Stimulated activated CD4-positive, alpha-beta T cell treated with anti-CD3 and anti-CD28 coated beads, TNF-alpha, amount 100 ng/mL, for 1 hour (primary cell): Measurements from ENCODE around the gene GUK1.
A peak's percentile ranks its signal among the peaks of the same experiment; 100 is the strongest.

Experiments
- DNase-seq, 3 donors: peaks; one replicate each; pipeline ENCODE4 v3.0.0-alpha.2; 2020; ENCODE audit warnings: low read depth in 3 of 3, low spot score in 1 of 3

The GUK1 gene, protein sequence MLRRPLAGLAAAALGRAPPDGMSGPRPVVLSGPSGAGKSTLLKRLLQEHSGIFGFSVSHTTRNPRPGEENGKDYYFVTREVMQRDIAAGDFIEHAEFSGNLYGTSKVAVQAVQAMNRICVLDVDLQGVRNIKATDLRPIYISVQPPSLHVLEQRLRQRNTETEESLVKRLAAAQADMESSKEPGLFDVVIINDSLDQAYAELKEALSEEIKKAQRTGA

DNA sequence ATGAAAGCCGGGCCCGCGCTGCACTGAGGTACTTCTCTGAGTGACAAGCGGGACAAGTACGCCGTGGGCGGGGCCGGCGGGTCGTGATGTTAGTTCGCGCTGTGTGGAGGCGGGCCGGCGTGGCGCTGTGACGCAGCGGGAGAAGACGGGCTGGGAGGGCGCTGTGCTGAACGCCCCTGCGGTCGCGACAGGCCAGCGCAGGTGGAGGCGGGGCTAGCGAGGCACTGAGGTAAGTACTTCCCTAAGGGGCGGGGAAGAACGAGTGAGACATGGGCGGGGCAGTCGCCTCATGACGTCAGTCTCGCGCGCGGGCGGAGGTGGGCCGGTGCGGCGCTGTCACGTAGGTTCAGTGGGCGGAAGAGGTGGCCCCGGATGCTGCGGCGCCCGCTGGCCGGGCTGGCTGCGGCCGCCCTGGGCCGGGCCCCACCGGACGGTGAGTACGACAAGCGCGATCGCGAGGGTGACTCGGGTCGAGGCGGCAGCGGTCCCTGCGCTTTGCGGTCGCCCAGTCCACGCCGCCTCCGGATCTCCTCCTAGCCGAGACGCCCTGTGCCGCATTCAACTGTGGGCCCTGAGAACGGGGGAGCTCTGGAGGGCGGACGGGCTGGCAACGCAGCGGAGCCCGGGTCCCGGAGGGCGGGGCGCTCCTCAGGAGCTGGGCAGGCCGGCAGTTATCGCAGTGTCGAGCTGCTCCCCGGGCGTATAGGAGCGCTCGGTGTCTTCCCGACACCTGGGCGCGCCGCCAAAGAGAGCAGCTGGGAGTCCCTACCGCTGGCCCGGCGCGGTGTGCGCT, at the start of gene GUK1:
Gene GUK1, plus strand, starts transcription at position 349 of the 793 bp plus-strand sequence. Its CDS starts 24 bp downstream, at position 373.
- DNase-seq: peak; percentile 100

DNA sequence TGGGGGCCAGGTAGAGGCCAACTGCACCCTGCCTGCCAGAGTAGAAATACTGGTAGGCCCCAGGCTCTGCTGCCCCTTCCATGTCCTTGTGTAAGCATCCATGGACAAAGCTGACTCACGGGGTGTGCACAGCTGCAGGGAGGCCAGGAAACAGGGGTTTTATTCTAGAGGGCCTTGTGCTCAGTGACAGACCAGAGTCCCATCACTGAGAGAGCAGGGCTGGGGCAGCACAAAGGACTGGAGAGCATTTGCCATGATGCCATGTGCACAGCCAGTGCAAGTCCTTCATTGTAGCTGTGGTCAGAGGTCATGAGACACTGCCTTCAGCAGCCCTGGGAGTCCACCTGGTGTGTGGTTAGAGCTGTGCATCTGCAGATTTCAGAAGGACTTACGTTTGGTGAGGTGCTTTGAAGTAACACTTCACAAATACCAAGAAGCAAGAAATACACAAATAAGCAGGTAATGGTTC, 49.4 kb upstream of the GUK1 start:
- no peak for DNase-seq

DNA sequence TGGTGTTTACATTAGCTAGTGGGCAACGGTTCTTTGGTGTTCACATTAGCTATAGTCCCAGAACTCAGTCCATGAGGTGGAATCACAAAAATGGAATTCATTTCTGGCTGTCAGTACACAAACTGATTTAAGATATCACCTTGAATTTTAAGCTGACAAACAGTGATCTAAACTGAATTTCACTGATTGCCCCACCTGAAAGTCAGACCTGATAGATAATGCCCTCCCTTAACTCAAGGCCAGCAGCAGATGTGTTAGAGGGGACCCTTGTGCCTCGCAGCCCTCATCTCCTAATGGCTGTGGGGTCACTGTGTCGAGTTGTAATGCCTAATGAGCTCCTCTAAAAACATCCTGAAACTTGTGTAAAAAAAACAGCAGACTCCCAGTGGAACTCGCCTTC, 49.0 kb upstream of the GUK1 start:
- DNase-seq: no peak

DNA sequence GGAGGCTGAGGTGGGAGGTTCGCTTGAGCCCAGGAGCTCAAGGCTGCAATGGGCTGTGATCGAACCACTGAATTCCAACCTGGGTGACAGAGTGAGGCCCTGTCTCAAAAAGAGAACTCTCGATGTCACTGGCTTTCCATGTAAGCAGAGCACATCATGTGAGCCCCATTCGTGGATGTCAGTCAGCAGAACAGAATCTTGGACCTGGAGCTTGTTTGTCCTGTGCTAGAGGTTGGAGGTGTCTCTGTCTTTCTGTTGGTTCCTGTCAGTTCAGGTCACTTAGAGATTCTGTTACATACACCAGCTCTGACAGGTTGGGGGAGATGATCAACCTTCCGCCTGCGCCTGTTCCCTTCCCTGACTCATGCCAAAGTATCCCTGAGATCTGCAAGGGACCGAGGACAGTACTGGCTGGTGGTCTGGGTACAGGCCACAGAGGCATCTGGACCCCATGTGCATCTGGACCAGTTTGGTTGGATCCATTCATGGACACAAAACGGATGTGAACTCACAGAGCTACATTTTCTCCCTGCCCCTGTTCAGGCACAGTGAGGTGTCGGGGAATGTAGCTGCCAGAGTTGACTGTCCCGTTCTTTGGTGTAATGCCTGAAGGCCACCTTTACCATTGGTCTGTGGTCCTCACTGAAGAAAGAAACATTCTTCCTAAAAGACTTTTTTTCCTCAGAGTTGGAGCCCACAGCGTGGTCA, 47.6 kb upstream of the GUK1 start:
- no peak for DNase-seq

DNA sequence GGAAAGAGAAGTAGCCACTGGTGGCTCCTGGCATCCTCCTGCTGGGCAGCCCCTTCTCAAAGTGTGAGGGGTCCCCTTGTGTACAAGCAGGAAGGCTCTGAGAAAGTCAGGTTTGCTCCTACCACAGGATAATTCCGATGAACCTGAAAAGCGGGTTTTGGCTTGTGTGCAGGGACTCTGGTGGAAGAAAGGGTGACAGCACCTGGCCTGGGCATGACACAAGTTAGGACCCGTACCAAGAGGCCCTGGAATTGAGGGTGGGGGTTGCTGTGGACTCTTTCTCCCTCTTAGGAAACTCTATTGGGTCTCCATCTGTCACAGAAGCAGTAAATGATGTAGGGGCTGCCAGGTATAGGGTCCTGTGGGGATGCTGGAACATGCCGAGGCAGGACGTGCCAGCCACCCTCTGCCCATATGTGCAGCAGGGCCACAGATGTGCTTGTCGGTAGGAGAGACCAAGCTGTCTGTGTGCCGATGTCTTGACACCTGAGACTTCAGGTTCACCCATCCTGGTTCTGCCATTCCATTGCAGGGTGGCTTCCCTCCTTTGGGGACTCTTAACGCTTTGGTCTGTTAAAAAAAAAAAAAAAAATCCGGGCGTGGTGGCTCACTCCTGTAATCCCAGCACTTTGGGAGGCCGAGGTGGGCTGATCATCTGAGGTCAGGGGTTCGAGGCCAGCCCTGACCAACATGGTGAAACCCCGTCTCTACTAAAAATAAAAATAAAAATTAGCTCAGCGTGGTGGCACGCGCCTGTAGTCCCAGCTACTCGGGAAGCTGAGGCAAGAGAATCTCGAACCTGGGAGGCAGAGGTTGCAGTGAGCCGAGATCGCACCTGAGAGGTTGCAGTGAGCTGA, 46.8 kb upstream of the GUK1 start:
- no peak for DNase-seq

DNA sequence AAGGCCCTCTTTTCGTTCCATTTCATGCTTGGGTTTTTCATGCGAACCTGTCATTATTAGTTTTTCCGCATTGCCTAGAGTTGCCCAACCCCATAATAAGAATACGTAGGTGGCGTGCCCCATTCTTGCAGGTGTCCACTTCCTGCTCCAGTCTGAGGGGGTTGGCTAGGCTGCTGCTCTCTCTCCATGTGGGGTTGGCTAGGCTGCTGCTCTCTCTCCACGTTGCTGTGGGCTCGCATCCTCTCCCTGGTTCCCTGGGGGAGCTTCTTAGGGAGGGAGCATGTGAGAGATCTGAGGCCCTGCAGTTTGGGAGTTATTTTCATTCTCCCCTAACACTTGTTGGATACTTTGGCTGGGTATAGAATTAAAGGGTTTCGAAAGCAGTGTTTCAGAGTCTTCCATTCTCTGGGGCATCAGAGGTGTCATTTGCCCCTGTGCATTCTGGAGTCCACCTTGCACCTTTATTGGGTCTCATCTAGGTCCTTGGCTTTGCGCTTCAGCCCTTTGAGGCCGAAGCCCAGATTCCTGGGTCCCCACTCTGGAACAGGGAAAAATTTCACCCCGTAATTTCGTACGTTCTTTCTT, 45.6 kb upstream of the GUK1 start:
- DNase-seq: no peak

DNA sequence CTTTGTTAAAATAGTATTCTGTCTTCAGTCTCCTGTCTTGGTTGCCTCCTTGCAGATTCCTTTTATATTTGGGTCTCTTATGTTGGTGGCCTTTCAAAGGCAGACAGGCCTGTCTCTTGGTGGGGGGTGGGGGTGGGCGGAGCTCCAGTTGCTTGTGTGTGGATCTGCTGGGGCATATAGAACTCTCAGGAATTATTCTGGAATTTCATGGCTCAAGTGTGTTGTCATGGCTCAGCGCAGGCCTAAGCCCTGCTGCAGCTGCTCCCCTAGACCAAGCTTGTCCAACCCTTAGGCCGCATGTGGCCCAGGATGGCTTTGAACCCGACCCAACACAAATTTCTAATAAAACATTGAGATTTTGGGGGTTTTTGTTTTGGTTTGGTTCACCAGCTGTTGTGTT, 44.9 kb upstream of the GUK1 start:
- no peak for DNase-seq

DNA sequence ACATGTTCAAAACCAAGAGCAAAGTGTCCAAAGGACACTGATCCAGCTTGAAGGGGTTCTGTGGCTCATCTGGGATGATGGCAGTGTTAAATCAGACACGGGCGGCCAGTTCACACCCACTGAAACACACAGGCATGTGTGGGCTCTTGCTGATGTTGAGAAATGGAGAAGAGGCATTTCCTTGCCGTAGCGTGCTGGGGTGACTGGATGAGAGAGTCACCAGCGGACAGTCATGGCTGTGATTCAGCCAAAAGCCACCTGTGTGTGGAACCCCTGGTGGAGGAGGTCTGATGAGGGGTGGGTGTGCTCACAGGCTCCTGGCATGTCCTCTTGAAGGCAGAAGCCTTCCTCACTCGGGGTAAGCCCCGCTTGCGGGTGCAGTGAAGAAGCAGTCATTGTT, 44.1 kb upstream of the GUK1 start:
- no peak for DNase-seq

DNA sequence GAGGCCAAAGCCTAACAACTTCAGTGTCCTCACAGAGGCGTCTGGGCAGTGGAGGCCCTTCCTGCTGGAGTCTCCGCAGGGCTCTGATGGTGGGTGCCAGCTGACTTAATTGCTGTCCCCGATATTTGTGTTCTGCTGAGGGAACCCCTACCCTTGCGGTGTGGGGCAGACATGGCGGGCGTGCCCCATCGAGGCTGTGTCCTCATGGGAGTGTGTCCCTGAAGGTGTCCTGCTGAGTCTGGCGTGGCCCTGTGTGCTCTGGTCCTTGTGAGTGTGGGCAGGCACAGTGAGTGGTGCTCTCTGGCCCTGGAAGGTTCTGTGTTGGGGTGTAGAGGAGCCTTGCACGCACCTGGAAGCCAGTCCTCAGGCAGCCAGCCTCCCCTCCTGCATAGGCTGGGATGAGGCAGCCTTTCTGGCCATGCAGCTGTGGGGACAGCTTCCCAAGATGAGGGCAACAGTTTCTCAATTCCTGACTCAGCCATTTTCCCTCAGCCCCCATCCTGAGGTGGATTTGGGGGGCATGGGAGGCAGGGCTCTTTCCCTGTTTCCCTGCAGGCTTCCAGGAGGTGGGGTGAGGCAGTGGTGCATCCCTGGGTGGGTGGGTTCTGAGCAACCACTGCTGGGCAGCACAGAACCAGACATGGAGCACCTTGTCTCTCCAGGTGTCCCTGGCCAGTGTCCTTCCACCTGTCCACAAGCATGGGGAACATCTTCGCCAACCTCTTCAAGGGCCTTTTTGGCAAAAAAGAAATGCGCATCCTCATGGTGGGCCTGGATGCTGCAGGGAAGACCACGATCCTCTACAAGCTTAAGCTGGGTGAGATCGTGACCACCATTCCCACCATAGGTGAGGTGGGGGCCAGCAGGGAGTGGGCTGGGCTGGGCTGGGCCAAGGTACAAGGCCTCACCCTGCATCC, 43.4 kb upstream of the GUK1 start:
- no peak for DNase-seq

DNA sequence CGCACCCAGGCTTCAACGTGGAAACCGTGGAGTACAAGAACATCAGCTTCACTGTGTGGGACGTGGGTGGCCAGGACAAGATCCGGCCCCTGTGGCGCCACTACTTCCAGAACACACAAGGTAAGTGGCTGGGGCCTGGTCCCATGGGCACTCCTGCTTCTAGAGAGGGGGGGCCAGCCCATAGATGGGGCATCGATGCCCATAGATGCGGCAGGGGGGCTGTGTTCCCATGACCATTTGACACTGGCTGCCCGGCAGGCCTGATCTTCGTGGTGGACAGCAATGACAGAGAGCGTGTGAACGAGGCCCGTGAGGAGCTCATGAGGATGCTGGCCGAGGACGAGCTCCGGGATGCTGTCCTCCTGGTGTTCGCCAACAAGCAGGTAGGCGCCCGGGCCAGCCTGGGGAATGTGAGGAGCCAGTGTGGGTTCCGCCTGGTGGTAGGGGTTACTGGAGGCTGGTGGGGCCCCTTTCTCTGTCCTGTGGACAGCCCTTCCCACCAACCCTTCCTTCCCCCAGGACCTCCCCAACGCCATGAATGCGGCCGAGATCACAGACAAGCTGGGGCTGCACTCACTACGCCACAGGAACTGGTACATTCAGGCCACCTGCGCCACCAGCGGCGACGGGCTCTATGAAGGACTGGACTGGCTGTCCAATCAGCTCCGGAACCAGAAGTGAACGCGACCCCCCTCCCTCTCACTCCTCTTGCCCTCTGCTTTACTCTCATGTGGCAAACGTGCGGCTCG, 42.6 kb upstream of the GUK1 start:
- DNase-seq: no peak

DNA sequence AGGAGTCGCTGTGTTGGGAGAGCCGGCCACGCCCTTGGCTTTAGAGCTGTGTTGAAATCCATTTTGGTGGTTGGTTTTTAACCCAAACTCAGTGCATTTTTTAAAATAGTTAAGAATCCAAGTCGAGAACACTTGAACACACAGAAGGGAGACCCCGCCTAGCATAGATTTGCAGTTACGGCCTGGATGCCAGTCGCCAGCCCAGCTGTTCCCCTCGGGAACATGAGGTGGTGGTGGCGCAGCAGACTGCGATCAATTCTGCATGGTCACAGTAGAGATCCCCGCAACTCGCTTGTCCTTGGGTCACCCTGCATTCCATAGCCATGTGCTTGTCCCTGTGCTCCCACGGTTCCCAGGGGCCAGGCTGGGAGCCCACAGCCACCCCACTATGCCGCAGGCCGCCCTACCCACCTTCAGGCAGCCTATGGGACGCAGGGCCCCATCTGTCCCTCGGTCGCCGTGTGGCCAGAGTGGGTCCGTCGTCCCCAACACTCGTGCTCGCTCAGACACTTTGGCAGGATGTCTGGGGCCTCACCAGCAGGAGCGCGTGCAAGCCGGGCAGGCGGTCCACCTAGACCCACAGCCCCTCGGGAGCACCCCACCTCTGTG, 41.7 kb upstream of the GUK1 start:
- DNase-seq: no peak

DNA sequence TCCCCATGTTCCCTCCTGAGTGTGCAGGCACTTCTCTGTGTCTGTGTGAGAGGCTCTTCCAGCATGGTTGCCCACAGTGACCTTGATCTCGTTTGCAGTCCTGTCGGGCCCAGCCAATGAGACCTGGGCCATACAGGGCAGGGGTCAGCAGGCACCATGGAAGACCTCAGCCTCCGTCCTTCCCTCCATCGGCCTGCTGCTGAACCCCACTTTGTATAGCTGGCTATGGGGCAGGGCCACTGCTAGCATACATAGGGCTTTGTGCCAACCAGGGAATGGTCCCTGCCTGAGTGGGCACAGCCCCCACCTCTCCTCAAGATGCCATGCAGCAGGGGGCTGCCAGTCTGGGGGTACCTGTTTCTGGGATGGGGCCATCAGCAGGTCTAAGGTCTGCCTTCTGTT, 40.7 kb upstream of the GUK1 start:
- DNase-seq: no peak

DNA sequence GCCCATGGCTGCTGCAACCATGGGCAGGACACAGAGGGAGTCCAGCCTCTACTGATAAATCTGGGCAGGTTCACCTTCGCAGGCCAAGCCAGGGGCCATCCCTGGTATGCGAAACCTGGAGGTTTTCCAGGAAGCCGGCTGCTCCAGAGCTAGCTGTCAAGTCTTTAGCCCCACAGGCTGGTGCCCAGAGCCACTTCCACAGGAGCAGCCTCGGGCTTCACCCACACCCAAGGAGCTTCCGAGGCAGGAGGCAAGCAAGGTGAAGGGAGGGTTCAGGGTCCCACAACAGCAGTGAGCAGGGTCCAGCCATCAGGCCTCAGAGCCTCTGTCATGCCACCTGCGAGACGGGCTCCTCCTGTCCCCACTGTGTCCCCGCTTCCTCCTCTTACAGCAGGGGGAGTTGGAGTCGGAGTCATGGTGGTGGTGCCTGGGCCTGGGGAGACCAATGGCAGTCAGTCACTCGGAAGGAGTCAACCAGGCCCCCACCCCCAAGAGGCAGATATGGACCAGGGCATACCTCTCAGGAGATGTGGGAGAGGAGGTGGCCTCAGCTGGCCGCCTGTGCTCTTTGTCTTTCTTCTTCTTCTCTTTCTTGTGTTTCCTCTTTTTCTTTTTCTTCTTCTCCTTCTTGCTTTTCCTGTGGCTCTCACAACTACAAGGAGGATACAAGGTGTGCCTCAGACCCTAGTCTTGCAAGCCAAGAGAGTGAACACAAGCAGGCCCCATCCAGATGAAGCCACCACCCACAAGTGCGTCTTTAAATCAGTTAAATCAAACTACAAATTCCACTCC, 39.1 kb upstream of the GUK1 start:
- no peak for DNase-seq

DNA sequence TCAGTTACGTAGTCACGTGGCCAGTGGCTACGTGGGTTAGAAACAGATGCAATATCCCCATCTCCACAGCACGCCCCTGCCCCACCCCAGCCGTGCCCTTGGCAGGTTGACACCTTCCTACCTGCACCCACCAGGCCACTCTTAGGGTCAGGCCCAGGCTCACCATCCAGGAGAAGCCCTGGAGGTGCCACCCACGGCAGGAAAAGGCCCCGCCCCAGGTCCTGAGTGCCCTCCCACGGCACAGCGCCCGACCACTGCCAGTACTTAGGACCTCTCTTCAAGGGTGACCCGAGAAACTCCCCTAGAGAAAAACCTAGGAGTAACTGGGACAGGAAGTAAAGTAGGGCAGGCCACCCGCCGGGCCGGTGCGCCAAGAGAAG, 38.5 kb upstream of the GUK1 start:
- DNase-seq: no peak

DNA sequence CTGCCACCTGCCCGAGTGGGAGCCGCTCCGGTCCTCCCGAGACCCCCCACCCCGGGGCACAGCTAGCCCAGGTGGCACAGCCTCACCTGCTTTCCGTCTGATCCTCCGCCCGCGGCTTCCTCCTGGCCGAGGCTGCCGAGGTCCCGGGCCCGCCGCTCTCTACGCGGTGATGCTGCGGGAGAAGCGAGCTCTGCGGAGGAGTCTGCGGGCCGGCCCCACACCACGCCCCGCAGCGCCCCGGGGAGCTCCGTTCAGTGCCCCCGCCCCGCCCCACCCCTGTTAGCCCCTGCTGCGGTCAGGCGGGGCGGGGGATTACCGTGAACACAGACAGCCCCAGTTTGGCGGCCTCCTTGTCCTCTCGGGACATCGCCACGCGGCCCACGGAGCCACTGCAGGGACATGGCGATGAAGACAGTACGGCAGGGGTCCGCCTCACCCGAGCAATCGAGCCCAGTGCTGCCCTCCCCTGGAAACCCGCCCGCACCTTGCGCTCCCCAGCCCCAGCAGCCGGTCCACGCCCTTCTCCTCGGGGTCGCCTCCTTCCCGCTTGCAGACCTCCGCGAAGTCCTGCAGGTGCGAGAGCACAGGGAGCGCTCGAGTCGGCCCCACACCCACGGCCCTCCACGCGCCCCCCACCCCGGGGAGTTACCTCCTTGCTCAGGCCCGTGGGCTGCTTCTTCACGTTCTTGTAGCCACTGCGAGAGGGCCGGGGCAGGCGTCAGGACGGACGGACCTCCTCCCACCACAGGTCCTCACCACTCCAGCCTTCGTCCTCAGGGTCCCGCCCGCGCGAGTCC, 37.9 kb upstream of the GUK1 start:
- peak in 1 of 3 donors; percentile 29 for DNase-seq

DNA sequence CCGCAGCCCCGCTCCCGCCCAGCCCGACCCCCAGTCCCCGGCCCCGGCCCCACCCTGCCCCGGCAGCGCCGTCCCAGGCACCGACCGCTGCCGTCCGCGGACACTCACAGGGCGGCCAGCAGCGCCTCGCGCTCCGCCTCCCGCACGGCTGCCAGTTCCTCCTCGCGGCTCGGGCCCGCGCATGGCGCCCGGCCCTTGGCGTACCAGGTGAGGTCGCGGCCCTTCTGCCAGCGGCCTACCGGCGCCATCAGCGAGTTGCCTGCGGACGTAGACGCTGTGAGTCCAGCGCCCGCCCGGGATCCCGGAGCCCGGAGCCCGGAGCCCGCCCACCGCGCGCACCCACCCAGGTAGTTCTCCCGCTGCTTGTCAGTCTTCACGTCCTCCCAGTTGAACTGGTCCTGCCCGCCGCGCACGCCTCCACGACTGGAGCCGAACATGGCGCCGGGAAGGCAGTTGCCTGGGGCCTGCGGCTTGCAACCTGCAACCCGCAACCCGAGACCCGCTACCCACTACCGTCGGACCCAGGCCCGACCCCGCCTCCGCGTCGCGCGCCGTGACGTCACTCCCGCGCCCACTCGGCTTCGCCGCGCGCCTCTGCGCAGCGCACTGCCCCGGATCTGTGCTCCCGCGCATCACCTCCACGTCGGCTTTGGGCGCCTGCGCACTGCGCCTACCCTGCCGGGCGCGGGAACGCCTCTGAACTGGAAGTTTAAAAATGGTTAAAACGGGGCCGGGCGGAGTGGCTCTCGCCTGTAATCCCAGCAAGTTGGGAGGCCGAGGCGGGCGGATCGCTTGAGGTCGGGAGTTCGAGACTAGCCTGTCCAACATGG, 37.1 kb upstream of the GUK1 start, which contains the start of gene C1orf35:
Gene C1orf35, minus strand, starts transcription at position 535 of the 830 bp plus-strand sequence. Its CDS starts 98 bp downstream, at position 437.
- peak; percentile 82 to 94 (median 84) for DNase-seq
